ENCODE data around the gene LRFN2.

LRFN2 gene

DNA sequence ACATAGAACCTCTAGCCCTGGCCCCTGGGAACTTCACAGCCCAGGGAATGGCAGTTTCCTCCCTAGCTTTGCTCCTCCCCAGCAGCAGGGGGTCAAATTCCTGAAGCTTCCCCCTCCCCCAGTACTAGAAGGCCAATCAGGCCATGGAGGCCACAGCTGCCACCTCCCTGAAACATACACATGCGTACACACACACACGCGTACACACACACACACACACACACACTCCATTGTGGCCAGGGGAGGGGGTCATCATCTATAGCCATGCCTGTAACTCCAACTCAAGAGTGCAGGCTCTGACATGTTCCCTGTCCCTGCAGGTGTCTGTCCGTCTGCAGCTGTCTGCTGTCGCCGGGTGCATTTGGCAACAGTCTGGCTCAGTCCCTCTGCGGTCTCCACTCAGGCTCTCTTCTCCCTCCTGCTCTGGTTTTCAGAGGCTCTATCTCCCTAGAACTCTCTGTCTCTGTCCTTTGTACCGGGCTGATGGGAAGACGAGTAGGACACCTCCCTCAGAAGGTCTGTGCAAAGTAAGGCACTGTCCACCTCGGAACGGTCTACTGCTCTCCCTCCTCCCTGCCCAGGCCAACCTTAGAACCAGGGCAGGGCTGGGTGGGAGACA, 1.4 kb downstream of the LRFN2 start:
- DNase-seq: peak in 1 of 2 experiments; percentile 30

DNA sequence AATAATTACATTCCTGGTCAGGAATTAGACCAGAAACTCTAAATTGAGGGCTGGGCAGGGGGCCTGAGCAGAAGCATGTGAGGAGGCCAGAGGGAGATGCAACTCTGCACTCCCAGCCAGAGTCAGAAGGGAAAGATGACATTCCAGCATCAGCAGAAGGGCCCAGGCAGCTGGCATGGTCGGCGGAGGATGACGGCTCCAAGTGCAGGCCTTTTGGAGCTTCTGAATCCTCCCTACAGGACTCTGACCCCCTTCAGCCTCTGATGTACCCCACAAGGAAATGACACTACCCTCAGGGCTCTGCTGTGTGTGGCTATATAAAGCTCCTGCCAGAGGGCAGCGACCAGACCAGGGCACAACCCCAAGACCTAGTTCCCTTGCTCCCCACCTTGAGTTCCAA, 1.9 kb downstream of the LRFN2 start:
- DNase-seq: no peak

DNA sequence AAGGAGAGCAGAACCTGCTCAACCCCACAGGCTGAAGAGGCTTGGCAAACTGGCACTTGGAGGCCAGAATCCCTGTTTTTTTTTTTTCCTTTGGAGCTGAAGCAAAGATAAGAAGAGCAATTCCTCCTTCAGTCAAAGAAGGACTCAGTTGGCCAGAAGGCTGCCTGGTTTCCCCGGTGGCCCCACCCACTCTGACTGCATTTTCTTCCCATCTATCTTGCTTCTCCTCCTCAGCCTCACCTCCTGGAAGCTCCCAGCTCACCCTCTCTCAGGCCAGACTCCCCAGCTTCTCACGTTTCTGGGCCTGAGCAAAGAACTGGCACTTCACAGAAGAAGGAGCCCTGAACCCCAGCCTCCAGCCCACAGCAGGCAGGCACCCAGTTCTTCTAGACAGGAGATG, 2.4 kb downstream of the LRFN2 start:
- no peak for DNase-seq

DNA sequence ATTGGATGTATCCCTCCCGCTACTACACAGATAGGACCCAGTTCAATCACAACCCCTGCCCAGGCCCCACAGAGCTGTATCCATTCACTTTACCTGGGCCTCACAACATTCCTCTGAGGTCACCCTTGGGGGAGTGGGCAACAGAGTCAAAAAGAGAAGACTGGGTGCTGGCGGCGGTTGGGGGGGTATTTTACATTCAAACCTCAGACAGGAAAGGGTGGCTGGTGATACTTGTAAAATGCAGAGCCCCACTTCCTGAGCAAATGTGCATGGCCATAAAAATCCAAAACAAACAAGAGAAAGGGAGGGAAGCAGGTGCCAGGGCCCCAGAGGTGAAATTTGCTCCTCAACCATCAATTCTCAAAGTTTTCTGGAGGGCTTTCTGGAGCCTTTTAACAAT, 3.5 kb downstream of the LRFN2 start:
- no peak for DNase-seq

DNA sequence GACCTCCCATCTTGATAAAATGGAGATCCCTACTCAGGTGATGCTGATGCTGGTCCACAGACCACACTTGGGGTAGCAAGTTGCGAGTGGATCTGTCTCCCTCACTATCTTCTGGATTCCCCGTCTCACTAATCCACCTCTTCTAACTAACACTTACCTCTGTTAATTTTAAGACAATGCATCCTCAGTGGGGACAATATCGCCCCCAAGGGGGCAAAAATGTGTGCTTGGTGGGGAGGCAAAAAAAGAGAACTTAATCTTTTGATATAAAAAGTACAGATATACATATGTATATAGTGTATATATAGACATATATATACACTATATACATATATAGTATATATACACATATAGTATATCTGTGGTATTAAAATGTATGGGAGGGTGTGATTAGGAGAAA, 4.3 kb downstream of the LRFN2 start:
- peak in 1 of 2 experiments; percentile 18 for DNase-seq

DNA sequence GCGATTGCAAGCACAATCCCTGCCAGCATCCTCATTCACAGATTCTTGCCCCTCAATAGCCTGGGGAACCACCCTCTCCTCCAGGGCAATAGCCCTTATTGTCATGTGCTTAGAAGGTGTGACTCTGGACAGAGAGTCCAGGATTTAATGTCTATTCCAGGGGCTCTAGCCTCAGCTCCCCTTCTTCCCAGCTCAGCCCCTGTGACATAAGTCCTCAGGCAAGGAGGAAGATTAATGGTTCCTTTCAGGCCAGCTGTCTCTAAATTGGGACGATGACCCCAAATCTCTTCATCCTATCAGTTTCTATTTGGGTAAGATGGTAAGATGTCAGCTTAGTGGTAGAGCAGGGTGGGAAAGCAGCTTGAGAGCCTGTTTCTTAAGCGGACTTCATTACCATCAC, 8.1 kb downstream of the LRFN2 start:
- no peak for DNase-seq

DNA sequence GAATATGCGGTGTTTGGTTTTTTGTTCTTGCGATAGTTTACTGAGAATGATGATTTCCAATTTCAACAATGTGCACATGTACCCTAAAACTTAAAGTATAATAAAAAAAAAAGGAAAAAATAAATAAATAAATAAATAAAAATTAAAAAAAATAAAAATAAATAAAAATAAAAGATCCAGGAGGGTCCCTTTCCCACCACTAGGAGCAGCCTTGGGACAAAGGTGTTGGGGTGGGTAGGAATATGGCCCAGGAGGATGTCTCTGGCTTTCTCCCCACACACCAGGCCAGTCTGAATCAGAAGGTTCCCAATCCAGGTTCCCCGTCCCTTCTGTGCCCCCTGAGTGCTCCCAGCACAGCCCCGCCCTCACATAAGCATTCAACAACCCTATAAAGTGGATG, 9.5 kb downstream of the LRFN2 start:
- no peak for DNase-seq

DNA sequence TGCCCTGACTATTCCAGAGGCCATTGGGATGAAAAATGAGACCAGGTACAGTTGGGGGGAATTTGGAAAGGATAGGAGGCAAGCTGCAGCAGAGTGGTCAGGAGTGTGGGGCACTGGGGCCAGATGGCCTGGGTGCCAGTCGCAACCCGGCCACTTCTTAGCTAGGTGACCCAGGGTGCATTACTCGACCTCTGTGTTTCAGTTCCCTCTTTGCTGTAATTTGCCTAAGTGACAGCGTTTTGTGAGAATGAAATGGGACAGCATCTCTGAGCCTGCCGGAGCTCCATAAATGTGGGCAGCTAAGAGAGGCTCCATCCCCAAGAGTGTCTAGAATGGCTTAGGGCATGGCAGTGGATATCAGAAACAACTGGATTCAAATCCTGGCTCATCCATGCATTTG, 13.9 kb downstream of the LRFN2 start:
- DNase-seq: no peak

DNA sequence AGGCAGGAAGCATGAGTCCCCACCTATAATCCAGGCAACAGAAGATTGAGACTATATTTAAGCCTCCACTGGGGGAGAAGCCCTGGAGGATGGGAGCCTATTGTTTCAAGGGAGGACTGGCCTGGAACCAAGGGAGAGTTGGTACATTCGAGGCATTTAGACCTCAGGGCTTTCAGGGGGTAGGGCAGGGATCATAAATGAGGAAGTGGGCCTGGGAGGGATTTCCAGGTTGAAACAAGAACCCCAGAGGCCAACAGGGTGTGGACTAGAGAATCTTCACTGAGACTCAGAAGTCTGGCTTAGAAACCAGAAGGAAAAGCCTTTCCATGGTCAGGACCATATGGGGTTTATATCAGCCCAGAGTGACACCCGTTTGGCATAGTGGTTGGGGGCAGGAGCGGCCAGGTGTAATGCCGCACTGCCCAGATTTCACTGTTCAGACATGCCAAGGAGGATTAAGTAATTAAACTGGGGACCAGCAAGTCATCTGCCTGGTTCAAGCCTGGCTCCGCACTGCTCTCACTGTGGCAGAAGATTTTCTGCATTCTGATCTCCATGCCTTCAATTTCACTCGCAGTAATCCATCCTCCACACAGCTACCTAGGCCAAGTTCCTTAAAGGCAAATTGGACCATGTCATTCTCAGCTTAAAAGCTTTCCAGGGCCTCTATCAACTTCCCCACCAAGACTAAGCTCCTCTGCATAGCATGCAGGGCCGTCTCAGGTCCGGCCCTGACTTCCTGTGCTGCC, 17.8 kb downstream of the LRFN2 start:
- DNase-seq: no peak

DNA sequence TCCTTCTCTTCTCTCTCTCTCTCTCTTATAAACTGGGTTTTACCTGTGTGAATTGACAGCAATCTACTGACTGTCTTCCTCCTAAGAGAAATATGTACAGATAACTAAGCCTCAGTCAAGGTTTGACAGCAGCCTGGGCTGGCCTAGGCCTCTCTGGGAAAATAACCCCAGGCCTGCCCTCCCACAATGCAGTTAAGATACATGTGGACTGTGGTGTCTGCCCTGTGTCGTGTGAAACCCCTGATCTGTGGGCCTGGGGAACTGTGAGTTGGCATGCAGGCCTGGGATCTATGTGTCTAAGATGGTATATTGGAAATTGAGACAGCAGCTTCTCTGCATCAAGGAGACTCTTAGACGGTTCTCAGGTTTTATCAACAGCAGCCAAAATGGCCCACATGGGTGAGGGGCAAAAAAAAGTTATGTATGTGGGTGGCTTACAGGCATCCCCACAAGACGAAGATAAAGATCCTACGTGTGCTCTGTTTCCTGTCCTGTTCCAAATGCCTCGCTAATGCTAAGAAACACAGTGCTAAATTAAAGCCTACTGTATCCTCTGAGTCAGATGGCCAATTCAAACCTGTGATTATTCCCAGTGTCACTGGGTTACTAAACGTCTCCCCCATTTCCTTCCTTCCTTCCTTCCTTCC, 19.0 kb downstream of the LRFN2 start:
- DNase-seq: no peak

DNA sequence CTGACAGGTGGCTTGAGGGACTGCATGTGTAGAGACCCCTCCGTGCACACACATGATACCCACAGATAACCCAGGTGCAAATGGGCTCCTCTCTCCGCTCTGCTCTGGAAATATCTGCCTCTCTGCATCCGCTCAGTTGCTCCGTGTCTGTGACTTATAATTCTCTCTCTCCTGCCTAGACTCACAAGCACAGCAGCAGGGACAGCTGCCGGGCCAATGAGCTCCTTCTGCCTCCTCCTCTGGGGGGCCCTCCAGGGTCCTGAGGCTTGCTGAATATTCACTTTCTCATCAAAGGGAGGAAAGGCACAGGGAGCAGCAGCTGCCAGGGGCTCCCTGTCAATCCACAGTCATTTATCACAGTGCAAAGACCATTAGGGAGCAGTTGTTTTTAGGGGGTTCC, 24.1 kb downstream of the LRFN2 start:
- DNase-seq: no peak

DNA sequence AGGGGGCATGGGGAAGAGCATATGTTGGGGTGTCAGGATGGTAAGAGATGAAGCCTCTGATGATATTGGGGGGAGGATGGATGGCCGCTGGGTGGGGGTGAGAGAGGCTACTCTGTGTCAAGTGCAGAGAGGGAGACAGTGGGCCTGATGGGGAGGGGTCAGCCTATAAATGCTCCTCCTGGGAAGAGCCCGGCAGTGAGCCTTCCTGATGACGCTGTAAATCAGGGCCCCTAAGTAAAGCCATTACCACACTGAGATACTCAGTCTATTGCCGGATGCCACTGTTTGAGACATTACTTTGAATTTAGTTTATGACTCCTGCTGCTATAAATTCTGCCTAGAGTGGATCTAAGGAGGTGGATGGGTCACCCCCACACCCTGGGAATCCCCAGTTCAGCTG, 28.1 kb downstream of the LRFN2 start:
- DNase-seq: no peak

DNA sequence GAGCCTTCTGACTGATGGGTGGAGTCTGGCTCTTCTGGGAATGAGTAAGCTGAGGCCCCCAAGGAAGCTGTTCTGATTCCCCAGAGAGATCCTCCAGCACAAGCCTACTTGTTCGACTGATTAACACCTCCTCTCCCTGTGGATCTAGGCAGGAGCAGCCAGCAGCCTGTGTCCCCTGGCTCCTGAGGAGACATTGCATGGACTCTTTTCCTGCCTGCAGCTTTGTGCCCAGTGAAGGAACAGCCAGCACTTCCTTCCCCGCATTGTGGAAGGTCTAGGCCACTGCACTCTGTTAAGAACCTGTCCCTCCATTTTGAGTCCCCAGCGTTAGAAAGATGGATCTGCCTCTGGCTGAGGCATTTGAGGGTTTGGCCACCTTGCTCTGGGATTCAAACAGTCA, 29.1 kb downstream of the LRFN2 start:
- no peak for DNase-seq

DNA sequence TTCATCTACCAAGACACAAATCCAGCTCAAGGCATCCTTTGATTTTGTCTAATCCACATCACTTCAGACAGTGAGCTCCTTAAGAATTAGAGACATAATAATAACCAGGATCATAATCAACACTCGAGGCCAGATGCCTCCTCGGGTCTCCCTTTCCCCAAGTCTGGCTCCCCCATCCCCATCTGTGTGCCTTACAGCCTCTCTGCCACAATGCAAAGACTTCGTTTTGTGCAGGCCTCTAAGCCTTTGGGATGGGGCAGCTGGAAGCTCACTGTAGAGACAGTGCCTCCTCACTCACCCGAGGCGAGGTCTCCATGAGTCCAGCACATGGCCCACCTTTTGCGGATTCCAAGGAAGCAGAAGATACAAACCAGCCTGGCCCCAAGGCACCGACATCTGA, 30.3 kb downstream of the LRFN2 start:
- DNase-seq: no peak

DNA sequence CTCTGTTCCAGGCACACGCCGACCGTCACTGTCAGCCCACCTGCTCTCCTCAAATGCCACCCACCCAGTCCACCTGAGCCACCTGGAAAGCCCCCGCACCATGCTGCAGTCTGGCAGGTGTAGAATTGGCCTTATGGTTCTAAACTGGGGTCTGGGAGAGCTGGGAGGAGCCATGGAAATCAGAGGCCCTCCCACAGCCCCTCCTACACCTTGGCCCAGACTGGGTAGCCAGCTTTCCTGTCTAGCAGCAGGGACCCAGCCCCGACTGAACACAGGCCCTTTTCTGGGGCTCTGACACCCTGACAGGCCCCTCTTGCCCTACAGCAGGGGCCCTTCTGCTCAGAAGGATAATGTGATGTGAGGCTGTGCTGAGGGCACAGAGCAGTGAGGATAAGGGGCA, 31.1 kb downstream of the LRFN2 start:
- DNase-seq: no peak

DNA sequence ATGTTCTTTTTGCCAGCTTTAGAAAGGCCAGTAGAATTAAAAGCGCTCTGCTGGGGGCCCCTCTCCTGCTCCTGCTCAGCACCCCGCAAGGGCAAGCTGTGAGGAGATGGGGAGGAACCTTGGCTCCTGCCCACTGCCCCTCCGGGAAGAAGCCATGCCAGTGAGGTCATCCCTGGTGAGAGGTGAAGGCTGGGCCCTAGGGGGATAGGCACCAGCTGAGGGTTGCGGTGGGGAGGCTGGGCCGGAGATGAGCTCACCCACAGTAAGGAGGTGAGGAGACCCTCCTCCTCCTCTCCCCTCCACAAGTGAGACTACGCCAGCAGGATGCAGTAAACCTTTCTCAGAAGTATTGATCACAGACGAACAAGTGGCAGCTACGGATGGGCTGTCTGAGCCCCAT, 32.1 kb downstream of the LRFN2 start:
- DNase-seq: no peak

DNA sequence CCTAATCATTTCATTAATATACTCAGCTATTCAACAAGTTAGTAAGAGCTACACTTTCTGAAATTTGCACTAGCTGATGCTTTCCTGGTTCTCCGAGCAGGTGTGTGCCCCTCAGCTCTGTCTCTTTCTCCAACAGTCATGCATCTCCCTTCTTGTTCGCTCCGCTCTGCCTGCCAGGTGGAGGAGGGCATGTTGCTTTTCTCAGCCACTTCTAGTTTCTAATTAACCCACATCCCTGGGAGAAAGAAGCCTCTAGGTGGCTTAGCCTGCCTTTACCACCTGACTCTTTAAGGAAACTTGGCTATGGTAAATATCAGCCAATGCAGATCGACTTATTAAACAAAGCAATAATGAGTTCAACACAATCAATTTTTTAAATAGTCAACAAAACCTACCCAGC, 34.2 kb downstream of the LRFN2 start:
- DNase-seq: no peak

DNA sequence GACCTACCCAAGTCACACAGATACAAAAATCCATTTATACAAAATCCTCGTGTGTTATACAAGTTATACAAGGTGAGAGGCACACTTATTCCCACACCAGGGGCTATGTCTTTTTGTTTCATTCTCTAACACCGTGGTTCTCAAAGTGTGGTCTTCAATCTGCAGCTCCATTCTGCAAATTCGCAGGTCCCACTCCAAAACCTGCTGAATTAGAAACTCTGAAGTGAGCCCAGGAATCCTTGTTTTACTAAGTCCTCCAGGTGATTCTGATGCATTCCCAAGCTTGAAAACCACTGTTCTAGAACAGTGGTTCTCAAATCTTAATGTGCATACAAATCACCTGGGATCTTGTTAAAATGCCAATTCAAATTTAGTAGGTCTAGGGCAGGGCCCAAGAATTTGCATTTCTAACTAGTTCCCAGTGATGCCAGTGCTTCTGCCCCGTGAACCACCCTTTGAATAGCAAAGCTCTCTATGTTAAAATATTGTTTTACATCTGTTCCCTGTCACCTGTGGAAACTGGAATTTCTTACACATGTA, 35.1 kb downstream of the LRFN2 start:
- DNase-seq: peak; percentile 87 to 91

DNA sequence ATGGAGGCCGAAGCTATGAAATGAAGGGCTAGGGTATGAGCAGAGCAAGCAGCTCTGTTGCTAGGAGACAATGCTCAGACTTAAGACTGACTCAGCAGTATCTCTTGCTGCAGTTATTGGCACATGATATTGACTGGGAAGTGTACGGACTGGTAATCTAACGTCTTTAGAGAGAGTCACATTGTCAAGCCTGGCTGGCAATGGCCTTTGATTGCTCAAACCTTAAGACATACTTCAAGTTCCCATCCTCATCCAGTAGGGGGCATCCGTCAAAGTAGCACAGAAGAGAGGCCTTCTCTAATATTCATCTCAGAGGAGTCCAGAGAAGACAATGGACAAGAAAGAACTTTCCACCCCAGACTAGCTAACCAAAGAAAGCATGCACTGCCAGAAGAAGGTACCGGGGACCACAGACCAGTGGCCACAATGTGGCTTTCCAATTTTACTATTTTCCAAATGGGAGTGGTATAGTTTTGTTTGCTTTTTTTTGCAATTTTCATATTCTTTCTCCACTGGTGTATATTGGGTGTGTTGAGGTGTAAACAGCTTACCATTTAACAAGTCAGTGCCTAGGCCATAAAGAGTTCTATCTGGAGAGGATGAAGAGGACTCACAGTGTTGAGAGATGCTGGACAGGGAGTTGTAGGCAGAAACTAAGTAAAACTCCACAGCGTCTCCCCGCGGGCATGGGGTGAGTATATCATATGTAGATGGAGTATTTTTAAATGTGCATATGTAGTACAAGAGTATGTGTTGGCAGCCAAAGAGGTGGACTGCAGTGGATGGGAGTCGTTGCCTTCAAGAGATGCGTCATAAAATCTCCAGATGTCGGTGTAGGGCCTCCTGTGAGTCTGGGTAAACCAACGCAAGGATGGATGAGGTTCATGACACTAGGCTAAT, 36.7 kb downstream of the LRFN2 start:
- DNase-seq: peak in 1 of 2 experiments; percentile 64

DNA sequence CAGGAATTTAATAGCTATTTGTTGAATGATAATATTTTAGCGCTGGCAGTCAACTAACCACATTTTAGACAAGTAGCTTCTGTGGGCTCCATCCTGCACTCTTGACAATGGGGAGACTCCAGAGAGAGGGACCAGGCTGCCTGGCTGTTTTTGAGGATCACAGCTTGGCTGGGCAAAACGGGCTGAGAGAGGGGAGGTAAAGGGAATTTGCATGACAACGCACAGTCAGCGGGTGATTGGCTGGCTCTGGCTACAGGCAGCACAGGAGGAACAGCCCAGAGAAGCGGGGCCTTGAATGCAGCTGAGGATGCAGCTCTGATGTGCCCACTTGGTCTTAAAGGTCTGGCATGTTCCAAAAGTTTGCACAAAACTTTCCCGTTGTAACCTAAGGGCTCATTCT, 41.2 kb downstream of the LRFN2 start:
- DNase-seq: peak in 1 of 2 experiments; percentile 55

DNA sequence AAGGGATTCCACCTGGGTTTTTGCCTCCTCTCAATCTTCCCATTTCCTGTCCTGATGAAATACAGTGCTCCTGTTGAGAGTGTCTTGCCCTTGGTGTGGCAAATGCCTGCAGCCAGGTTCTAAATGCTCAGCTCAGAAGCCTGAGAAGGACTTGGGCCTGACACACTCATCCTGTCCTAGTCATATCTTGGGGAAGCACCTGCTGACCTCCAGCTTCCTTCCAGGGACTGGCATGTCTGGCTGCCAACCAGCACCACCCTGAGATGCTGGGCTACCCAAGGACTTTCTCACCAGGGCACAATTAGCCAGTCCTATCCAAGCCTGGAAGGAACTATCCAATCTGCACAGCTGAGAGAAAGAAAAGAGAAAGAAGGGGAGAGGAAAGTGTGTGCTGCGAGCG, 43.4 kb downstream of the LRFN2 start:
- DNase-seq: no peak

DNA sequence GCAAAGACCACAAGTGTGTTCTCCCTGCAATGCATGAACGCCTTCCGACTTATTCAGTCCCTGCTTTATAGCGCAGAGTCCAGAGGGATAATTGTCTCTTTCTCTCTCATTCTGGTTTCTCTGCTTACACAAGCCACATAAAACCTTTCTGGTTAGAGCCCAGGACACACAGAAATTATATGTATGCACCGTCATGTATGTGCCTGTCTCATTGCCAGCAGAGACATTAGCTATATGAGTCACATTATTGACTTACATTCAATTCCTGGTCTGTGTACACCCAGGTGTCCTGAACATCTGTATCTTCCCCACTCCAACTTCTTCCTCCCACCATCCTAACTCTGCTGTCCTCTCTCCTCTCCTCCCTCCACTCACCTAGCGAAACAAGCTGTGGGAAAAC, 44.0 kb downstream of the LRFN2 start:
- no peak for DNase-seq

DNA sequence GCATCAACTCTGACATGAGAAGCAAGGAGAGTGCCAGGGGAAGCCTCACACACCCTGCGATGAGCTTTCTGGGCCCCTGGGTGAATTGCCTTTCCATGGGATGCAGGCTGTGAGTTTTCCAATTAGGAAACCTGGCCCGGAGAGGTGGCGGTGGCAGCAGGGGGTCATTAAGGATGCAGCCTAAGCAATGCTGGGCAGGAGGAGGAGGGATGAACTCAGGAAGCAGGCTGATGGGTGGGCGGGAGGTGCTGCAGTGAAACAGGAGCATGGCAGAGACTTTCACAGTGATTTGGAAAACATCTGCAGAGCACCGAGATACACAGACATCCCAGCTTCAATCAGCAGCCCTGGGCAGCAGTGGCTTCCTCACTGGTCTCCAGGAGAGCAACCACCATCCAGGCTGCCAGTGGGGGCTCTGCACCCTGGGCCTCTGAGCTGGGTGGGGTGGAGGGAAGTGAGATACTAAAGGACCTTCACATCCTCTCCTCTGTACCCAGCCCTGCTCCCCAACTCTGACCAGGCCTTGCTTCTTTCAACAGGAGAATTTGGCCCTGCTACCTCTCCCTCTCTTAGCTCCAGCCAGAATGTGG, 44.9 kb downstream of the LRFN2 start:
- DNase-seq: no peak

All from NCI-H526 (cell line).